Effector memory CD4-positive, alpha-beta T cell (primary cell): ENCODE results near the gene GHRL.
A peak's percentile ranks its signal among the peaks of the same experiment; 100 is the strongest.

Source experiments
- DNase-seq, 3 donors: peaks; one replicate each; pipeline ENCODE4 v3.0.0-alpha.2; 2020
- H3K27ac ChIP-seq: 2 replicates; pipeline ENCODE4 v1.7.0; 2013; ENCODE audit warnings: mild to moderate bottlenecking, low read length, moderate library complexity; ENCODE audit not compliant: insufficient read depth, poor library complexity, severe bottlenecking
- H3K27me3 ChIP-seq: replicated peaks from 2 replicates; pipeline ENCODE4 v1.7.0; 2013; ENCODE audit warnings: mild to moderate bottlenecking, low read length; ENCODE audit not compliant: insufficient read depth, control insufficient read depth, poor library complexity, severe bottlenecking
- H3K36me3 ChIP-seq: 2 replicates; pipeline ENCODE4 v1.7.0; 2013; ENCODE audit warnings: mild to moderate bottlenecking, low read length, moderate library complexity; ENCODE audit not compliant: control insufficient read depth, insufficient read depth
- H3K4me1 ChIP-seq: 2 replicates; pipeline ENCODE4 v1.7.0; 2013; ENCODE audit warnings: low read length, mild to moderate bottlenecking; ENCODE audit not compliant: control insufficient read depth, insufficient read depth, poor library complexity, severe bottlenecking
- H3K4me3 ChIP-seq: 2 replicates; pipeline ENCODE4 v1.7.0; 2013; ENCODE audit warnings: low read length, low read depth, mild to moderate bottlenecking; ENCODE audit not compliant: insufficient read depth, poor library complexity, severe bottlenecking
- H3K9me3 ChIP-seq: 2 replicates; pipeline ENCODE4 v1.7.0; 2013; ENCODE audit warnings: mild to moderate bottlenecking, low read length, moderate library complexity; ENCODE audit not compliant: control insufficient read depth

The GHRL gene

GRCh38 chr3:10238345-10239183 lies 54.2 kb downstream of the GHRL start:
- Histone ChIP-seq H3K36me3 (peaks cover 12% of the 10 kb centered on the region), H3K4me1 (peaks cover 33% of the 10 kb centered on the region), H3K4me3 (no peak overlapping the region), H3K27ac (peak overlapping the region; percentile 48), H3K27me3 (no peaks in the 10 kb centered on the region), H3K9me3 (no peaks in the 10 kb centered on the region)
- DNase-seq = no peak
